HG03442 (cell line): ENCODE results near the gene CD24.
"Not testable (repeated sequence)": the region's sequence is repeated elsewhere in the genome, so short reads cannot be mapped to it uniquely, and the experiment has no call there.

Experiments
- ATAC-seq: cut with Tn5 transposase; IDR thresholded peaks from one replicate; pipeline ENCODE4 v1.9.1; 2021; ENCODE audit warnings: mild to moderate bottlenecking, moderate library complexity; ENCODE audit not compliant: unreplicated experiment

Gene CD24, protein sequence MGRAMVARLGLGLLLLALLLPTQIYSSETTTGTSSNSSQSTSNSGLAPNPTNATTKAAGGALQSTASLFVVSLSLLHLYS

DNA sequence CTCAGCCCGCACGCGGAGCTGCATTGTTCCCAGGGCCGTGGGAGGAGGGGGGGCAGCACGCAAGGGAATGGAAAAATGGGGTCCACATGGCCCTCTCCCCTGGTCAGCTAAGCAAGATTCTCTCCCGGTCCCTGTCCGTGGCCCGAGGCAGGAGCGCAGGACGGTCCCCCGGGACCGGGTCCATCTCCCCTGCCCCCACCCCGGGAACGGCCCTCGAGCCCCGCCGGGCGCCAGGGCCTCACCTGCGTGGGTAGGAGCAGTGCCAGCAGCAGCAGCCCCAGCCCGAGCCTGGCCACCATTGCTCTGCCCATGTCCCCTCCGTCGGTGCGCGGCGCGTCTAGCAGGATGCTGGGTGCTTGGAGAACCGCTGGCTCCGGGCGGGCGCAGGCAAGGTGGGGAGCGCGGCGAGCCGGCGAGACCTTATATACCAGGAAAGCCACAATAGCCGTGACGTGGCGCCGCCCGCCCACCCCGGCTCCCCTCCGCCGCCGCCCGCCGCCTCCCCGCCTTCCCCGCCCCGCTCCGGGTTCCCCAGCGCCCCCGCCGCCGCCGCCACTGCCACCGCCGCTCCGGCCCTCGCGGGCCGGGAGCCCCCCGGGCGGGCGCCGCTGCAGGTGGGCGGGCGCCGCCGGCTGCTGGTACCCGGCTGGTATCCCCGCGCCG is at the start of gene CD24:
Gene CD24, minus strand, starts transcription at position 394 of the 663 bp plus-strand sequence. Its CDS starts 83 bp downstream, at position 311.
- ATAC-seq = peak; percentile 20

DNA sequence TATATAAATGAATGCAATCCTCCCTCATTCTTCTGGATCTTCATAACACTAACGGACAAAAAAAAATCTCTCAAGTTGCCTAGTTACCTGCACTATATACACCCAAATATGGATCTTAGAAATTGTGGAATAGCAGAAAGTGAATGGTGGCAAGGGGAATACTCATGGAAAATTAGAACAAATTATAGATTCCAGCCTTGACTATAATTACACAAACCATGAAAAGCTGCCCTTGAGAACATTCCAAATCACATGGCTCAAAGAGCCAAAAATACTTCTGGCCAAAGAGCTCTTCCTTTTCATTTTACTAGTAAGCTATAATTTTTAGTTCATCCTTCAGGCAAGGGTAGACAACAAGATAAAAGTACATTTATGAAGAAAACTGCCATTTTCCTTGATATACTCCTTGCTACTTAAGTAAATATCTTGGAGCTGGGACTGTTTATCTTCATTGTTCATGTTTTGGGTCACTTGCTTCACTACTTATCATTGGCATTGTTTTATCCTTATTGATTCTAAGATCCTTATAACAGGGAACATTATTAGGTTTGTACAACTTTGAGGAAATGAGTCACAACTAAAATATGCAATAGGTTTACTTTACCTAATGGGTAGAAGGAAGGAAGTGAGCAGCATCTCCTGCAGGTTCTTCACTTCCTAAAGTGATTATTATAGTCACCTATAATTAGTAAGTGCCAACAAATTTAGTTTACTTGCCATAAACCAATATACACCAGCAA is 47.1 kb upstream of the CD24 start:
- ATAC-seq = no peak

DNA sequence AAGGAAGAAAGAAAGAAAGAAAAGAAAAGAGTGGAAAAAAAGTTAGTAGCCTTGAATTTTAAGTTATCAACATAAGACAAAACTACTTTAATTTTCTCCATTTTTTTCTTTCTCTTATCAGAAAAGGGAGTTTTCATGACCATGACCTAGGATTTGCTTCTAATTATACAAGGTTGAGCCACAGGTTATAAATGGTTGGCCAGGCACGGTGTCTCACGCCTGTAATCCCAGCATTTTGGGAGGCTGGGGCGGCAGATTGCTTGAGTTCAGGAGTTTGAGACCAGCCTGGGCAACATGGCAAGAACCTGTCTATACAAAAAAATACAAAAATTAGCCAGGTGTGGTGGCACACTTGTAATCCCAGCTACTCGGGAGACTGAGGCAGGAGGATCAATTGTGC is 45.7 kb upstream of the CD24 start:
- ATAC-seq = no peak

DNA sequence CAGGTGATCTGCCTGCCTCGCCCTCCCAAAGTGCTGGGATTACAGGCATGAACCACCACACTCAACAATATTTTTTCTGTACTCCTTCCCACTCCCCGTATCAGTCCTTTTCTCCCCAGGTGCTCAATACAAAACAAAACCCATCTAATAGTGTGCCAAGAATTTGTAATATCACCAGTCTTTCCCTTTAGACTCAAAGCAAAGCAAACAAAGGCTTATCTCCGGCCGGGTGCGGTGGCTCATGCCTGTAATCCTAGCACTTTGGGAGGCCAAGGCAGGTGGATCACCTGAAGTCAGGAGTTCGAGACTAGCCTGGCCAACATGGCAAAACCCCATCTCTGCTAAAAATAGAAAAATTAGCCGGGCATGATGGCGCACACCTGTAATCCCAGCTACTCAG is 45.1 kb upstream of the CD24 start:
- ATAC-seq = not testable (repeated sequence)

DNA sequence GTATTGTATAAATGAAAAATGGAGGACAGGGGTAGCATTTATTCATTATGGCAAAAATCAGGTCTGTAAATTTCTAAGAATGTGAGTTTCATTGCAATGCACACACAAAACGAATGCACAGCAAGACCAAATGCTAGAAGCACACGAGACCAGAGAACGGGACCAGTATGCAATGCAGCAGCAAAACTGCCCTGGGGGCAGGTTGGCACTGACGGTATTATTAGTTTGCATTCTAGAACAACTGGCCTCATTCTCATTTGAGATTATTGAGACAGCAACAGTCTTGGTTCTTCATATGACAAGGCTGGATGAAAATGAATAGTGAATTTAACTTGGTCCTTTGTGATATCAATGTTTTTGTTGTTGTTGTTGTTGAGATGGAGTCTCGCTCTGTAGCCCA is 44.5 kb upstream of the CD24 start:
- no peak for ATAC-seq

DNA sequence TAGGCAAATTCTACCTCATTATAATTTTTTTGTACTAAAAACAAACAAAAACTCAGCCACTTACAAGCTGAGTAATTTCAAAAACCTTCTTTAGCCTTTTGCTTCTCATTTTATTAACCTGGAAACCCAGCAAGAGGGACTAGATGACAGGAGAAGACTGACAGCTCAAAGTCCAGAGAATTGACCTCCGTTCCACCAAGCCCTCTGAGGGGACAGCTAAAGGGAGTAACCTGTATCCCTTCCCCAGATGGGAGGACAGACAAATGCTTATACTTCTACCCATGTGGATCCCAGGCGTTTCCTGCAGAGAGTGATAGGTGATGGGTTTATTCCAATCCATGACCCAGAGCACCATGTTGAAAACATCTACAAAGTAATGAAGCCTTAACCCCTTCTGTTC is 35.0 kb upstream of the CD24 start:
- no peak for ATAC-seq

DNA sequence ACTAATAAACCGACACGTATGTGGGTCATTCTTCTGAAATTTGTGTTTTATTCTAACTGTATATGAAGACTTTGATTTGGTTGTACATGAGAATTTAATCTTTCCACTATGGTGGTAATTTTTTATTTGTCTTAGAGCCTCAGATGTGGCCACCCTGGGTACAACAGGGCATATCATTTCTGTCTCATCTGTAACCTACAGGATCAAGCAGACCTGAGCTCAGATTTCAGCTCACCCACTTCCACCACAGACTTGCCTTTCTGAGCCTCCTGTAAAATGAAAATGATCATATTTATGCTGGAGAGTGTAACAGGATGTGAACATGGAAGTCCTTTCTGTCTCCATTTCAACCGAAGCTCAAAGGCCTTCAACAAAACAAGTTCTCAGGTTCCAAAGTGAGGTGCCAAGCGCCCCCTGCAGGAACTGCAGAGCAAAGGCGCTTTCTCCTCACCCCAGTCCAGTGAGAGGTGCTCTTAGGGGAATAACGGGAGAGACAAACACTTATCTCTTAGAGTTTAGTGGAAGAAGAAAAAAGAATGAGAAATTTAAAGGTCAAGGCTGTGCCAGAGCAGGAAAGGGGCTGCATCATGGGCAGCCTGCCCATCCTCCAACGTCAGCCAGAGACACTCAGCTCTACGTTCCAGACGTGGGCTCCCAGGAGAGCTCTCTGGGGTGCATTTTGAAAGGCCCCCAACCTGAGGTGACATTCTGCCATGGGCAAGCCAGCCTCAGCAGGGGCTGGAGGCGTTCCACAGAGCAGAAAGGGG is 23.0 kb upstream of the CD24 start:
- no peak for ATAC-seq

DNA sequence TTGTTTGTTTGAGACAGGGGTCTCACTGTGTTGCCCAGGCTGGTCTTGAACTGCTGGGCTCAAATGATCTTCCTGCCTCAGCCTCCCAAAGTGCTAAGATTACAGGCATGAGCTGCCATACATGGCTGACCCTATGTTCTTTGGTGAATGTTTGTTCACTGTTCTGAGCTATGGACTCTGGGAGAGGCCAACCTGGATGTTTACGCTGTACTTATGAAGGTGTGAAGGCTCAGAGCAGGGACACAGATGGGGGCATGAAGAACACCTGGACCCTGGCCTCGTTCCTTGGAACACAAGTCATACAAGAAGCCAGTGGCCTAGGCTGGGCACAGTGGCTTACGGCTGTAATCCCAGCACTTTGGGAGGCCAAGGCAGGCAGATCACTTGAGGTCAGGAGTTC is 21.1 kb upstream of the CD24 start:
- ATAC-seq = no peak

DNA sequence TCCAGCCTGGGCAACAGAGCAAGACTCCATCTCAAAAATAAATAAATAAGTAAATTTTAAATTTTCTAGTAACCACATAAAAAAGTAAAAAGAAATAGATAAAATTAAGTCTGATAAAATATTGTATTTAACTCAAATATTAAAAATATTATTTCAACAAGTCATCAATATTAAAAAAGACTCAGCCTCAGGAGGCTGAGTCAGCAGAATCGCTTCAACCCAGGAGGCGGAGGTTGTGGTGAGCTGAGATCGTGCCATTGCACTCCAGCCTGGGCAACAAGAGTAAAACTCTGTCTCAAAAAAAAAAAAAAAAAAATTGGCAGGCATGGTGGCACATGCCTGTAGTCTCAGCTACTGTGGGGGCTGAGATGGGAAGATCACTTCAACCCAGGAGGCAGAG is 15.2 kb upstream of the CD24 start:
- not testable (repeated sequence) for ATAC-seq

DNA sequence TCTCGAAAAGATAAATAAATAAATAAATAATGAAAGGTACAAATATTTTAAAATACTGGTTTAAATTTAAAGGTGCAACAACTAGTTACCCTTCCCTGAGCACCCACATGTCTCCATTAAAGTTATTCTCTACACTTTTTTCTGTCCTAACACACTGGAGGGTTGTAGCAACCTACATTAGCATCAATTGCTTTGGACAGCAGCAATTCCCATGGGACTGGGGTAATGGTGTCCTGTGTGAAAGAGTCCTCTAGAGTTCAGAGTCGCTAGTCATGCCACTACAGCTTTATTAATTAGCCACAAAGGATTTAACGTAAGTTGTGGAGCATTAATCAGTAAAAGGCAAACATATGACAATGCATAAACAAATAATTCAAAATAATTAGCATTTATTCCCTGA is 14.1 kb upstream of the CD24 start:
- no peak for ATAC-seq

DNA sequence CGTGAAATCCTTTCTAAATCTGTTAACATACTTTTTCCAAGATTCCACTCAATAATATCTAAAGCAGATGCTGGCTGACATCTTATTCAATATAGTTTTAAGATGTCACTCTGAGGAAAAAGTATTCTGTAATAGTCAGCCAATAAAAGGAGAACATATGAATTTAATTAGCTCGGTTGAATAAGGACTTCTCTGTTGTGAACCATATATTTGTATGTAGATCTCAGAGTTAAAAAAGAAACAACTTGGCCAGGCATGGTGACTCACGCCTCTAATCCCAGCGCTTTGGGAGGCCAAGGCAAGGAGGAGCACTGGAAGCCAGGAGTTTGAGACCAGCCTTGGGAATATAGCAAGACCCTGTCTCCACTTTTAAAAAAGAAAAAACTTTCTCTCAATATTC is 7.4 kb upstream of the CD24 start:
- no peak for ATAC-seq

DNA sequence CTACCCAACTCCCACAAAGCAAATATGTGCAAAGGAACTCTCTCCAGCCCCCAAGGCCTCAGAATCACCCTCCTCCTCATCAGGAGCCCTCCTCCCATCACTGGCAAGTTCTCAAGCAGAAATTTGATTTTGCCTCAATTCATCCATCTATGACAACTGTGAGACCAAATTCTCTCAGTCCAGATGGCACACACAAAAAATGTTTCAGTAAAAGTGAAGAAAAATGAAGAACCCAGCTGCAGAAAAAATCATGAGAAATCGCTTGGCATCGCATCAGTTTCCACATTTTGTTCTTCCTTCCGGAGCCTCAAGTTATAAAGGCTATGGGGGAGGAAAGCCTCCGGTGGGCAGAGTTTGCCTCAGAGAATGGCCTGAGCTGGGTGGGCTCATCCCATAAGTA is 6.4 kb upstream of the CD24 start:
- no peak for ATAC-seq

DNA sequence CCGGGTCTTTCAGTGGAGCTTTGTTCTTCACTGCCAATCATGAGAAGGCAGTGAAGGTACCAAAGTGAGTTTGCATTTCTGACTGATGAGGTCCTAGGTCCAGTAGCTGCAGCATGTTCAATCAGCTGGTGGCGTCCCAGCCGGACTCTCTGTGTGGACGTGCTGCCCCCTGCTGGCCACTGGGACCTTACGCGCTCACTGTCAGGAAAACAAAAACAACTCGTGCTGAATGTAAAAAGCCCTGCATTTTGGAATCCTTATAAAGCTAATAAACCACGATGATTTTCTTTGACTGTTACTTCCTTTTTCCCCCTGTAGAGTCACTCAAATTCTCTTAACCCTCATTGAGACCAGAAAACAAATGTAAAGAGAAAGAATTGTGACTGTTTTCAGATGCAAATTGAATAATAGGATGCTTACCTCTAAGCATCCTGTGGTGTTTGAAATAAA is 4.9 kb upstream of the CD24 start:
- ATAC-seq = no peak

DNA sequence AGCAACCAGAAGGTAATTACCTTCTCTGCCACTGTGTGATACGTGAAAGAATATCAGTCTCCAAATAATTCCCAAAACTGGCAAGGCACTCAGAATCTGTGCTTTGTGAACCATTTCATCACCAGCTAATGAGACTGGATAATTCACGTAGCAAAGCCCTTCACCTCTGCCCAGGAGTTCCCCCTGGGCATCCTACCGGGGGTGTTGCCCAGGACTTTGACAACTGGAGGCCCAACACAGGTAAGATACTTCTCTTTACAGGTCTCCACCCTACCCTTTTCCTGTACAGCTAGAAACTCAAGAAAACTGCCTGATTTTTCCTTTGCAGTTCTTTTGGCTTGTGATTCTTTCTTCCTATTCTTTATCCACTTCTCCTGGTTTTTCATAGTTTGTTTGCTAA is 2.7 kb upstream of the CD24 start:
- no peak for ATAC-seq

DNA sequence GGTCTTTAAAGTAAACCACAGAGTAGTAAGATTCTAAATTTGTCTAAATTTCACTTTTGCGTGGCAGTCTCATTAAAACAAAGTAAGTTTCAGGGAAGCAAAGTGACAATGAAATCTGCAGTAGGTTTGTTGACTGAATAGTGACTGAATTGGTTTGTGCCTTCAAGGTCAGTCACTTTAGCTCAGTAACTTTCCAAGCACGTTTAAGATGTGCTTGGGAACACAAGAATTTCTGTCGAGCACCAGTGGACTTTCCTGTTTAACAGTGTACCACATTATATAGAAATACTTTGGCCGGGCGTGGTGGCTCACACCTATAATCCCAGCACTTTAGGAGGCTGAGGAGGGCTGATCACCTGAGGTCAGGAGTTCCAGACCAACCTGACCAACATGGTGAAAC is 1.7 kb upstream of the CD24 start:
- ATAC-seq = no peak

DNA sequence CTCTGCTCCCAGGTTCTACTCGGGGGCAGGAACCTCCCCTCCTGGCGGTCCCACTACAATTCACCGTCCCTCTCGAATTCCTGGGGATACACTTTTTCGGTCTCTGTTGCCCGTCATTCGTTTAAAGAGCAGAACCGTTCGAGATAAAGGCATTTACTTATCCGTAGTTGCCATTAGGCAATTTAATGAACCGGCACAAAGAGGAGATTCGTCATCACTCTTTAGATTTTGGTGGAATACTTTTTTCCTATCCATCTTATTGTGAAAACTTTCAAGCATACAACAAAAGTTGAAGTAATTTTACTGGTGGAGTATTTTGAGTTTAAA is 1.2 kb upstream of the CD24 start:
- no peak for ATAC-seq

DNA sequence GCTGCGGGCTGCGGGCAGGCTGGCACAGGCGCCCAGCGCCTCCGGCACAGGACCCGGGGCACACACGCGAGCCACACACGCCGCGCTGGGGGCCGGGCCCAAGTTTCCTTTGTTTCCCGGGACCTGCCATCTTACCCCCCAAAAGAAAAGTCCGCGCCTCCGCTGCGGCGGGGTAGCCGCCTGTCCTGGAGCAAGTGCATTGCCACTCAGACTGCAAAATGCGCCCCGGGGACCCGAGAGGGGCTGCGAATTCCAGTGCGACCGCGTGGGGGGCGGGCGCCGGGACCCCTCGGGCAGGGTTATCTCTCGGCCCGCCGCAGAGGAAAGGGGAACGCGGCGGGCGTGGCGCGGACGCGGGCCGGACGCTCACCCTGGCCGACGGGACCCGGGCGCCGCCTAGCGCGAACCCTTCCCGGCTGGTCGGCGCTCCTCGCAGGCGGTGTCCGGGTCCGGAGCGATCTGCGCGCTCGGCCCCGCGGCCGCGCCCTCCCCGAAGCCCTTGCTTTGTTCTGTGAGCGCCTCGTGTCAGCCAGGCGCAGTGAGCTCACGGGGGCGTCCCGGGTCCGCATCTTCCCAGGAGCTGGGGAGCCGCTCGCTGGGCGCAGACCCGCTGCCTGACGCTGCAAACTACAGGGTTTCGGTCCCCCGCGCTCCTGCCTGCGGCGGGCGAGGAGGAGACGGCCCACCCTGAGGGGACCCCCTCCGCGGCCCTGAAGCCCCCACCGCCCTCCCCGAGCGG is 639 bp upstream of the CD24 start:
- ATAC-seq = peak; percentile 56

DNA sequence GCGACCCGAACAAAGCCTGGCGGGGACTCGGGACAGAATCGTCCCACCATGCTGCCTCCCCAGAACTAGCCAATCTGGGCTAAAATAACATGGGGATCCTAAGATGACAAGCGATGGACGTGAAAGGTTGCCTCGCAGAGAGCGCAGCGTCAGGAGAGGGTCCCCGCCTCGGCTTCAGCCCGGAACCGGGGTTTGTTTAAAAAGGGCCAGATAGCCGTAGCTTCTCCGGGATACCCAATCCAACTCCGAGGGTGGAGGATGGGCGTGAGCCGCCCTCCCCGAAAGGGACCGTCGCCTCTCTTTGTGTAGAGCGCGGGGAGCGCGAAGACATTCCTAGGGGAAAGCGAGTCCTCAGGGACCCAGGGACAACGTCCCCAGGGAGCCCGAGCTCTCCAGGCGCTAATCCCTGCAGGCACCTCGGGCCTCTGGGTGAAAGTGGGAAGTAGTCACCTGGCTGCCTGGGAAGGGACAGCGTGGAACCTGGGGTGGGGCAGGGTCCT is 643 bp downstream of the CD24 start:
- no peak for ATAC-seq

DNA sequence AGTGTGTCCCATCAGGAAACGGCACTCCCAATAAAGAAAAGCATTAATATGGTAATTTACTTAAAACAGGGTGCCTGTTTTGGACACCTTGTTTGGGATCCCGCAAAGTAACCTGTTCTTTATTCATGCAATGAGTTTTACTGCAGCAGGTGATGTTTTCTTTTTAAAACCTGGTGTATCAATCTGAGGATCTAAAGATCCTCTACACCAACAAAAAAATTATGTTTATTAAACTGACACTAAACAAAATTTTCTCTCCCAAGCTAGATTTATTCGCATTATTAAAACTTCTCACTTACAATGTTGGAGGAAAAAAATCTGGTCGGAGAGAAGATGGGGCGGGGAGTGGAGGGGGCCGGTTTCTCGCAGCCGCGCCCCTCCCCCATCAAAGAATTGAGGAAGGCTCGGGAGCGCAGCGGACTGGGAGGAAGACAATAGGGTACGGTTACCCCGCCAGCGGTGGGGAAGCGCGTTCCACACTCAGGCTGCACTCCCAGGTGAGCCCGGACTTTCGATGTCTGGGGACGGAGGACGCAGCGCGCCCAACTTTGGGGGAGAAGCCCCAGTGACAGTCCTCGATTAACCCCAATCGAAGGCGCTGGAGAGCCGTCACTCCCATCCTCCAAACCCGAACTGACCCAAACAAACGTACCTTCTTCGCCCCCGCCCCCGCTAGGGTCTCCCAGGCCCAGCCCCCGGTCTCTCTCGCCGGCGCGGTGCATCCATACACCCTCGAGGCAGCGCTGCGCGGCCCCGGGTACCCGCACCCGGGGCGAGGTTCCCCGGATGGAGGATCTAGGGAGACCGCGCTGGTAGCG is 1.3 kb downstream of the CD24 start:
- no peak for ATAC-seq

DNA sequence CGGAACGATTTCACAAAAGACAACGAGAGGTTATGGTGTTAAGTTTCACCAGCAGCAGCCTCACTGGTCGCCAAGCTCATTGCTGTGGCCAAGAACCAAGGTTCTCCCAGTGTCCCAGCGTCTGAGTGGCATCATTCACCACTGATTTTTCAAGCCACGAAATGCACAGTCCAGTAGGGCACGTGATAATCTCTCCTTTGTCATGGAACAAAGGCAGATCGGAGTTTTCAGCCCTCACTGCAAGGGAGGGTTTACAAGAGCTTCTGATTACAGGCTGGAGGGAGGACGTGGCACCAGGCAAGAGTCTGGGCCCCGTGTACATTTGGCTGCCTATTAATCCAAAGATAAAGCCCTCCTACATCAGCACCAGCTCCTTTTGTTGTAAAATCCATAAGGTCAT is 2.0 kb downstream of the CD24 start:
- ATAC-seq = no peak
